Nucleus accumbens (tissue), 56 donors: Measurements from ENCODE around the gene ITGB2.

ENCODE experiments used
- DNase-seq, 56 donors: peaks; one replicate each; lab custom pipeline; 2025; lab: John Stamatoyannopoulos, UW

Gene ITGB2

GRCh38 chr21:44873356-44874239 is 47.1 kb downstream of the ITGB2 start, which contains the start of gene PTTG1IP:
Gene PTTG1IP, minus strand, starts transcription at chr21:44873690. Its CDS starts 74 bp downstream, at chr21:44873616.
- peak; percentile 71 to 99 (median 94) for DNase-seq

- peak in 13 of 56 donors; percentile 8 to 58 (median 30) for DNase-seq
These were observed 47.9 kb downstream of the ITGB2 start for GRCh38 chr21:44872649-44873355.

- DNase-seq: no peak
These were observed 48.4 kb downstream of the ITGB2 start for GRCh38 chr21:44872323-44872648.

GRCh38 chr21:44871576-44872269 is 49.0 kb downstream of the ITGB2 start:
- peak in 7 of 56 donors; percentile 10 to 53 (median 22) for DNase-seq

GRCh38 chr21:44870748-44871495 is 49.8 kb downstream of the ITGB2 start:
- peak in 1 of 56 donors; percentile 34 for DNase-seq

GRCh38 chr21:44869781-44870747 is 50.6 kb downstream of the ITGB2 start:
- peak in 1 of 56 donors; percentile 13 for DNase-seq

- DNase-seq: no peak
These were observed 52.0 kb downstream of the ITGB2 start for GRCh38 chr21:44868707-44869106.

- DNase-seq: no peak
These were observed 52.5 kb downstream of the ITGB2 start for GRCh38 chr21:44867999-44868700.

- DNase-seq: no peak
These were observed 53.2 kb downstream of the ITGB2 start for GRCh38 chr21:44867464-44867863.

GRCh38 chr21:44866780-44867179 is 53.9 kb downstream of the ITGB2 start:
- no peak for DNase-seq

- DNase-seq: peak in 1 of 56 donors; percentile 14
These were observed 55.0 kb downstream of the ITGB2 start for GRCh38 chr21:44865561-44866280.

- no peak for DNase-seq
These were observed 57.6 kb downstream of the ITGB2 start for GRCh38 chr21:44862869-44863685.

- DNase-seq: no peak
These were observed 61.9 kb downstream of the ITGB2 start for GRCh38 chr21:44858791-44859190.

GRCh38 chr21:44858291-44858690 is 62.4 kb downstream of the ITGB2 start:
- no peak for DNase-seq

GRCh38 chr21:44857127-44857892 is 63.4 kb downstream of the ITGB2 start:
- DNase-seq: no peak

- DNase-seq: no peak
These were observed 64.6 kb downstream of the ITGB2 start for GRCh38 chr21:44856131-44856530.
